ENCODE data around the gene RNASEH2C. TPM values are rescaled to one million over a fixed set of nuclear protein-coding genes. Genes with fewer than 3 reads are reported as not detected.
"Not testable (repeated sequence)": the region's sequence is repeated elsewhere in the genome, so short reads cannot be mapped to it uniquely, and the experiment has no call there.

RNASEH2C gene
- total and polyA plus RNA-seq, 2 donors: 11.9 to 102 TPM

DNA sequence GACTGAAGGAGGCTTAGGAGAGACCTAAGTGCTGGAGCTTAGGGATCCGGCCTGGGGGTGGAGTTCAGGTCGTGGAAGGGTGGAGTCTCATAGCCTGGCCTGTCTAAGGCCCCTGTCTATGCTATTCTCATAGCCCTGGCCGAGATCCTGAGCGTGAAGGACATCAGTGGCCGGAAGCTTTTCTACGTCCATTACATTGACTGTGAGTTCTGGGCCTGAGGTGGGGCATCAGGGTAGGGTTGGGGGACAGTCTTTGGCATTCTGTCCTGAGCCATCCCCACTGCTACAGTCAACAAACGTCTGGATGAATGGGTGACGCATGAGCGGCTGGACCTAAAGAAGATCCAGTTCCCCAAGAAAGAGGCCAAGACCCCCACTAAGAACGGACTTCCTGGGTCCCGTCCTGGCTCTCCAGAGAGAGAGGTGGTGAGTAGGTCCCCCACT lies 7.9 kb downstream of the RNASEH2C start:
- 30% methylated on average over 11 of the region's 11 CpGs for WGBS

DNA sequence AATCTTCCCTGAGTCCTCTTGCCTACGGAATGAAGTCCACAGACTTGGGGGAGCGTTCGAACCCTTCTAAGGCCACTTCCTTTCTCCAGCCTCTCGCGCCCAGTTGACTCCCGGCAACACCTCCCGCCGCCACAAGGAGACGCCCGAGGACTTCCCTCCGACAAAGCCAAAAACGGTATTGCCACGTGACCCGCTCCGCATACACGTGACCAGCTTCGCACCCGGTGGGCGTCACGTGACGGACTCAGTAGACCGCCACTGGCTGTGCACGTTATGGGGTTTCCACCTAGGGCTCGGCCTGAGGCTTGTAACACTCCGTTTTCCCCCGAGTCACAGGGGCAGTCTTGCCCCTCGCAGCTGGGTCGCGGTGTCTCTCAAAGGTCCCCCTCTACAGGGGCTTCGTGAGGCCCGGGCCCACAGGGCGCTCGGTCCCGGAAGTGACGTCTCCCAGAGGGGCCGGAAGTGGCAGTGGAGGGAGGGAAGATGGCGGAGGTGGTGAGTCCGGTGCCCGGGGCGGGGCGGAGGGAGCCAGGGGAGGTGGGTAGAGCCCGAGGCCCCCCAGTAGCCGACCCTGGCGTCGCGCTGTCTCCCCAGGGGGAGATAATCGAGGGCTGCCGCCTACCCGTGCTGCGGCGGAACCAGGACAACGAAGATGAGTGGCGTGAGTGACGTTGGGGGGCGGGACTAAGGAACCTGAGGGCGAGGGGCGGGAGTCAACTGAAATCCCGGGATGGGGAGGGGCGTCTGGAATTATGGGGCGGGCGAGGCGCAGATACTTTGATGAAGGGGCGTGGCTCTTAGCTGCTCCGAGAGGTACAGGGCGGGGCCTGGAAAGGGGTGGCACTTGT lies 8.6 kb downstream of the RNASEH2C start, which contains the start of gene KAT5:
Gene KAT5, plus strand, starts transcription at position 468 of the 848 bp plus-strand sequence. Its CDS starts 16 bp downstream, at position 484.
- Histone ChIP-seq H3K27ac (ENCODE audit: low read depth) (peak within 1 kb of the TSS; percentile 98), H3K4me3 (ENCODE audit: low read depth, low read length) (peak within 1 kb of the TSS; percentile 55), H3K4me1 (ENCODE audit: insufficient read depth) (peaks cover 2% of the 10 kb centered on the region), H3K36me3 (ENCODE audit: insufficient read depth) (peaks cover 2% of the 10 kb centered on the region)
- under 1% methylated on average over 65 of the region's 65 CpGs for WGBS
- DNase-seq (ENCODE audit: extremely low spot score): peak; percentile 96

More for the DNA sequence above, 7.9 kb downstream of the RNASEH2C start:
- DNase-seq (ENCODE audit: extremely low spot score): no peak
- H3K27ac ChIP-seq (ENCODE audit: low read depth): peak overlapping the region; percentile 98
- H3K4me3 ChIP-seq (ENCODE audit: low read depth, low read length): peak overlapping the region; percentile 55
- peaks cover 2% of the 10 kb centered on the region for H3K4me1 ChIP-seq (ENCODE audit: insufficient read depth)
- H3K36me3 ChIP-seq (ENCODE audit: insufficient read depth): peaks cover 6% of the 10 kb centered on the region

DNA sequence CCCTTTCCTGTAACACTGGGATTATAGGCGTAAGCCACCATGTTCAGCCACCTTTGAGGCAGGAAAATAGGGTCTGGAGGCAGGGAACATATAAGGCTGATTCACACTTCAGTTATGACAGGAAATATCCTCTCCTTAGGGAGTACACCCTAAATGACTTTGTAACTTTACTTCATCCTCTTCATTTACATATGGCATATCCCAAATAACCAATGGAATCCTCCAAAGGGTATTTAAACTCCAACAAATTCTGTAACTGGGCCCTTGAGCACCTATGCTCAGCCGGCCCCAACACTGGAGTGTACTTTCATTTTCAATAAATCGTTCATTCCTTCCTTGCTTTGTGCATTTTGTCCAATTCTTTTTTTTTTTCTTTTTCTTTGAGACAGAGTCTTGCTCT lies 10.2 kb downstream of the RNASEH2C start:
- no peak for DNase-seq (ENCODE audit: extremely low spot score)
- H3K4me1 ChIP-seq (ENCODE audit: insufficient read depth): peaks cover 2% of the 10 kb centered on the region
- H3K4me3 ChIP-seq (ENCODE audit: low read depth, low read length): no peak overlapping the region
- H3K36me3 ChIP-seq (ENCODE audit: insufficient read depth): no peaks in the 10 kb centered on the region
- no peak overlapping the region for H3K27ac ChIP-seq (ENCODE audit: low read depth)
- 85% methylated on average over 3 of the region's 3 CpGs for WGBS

DNA sequence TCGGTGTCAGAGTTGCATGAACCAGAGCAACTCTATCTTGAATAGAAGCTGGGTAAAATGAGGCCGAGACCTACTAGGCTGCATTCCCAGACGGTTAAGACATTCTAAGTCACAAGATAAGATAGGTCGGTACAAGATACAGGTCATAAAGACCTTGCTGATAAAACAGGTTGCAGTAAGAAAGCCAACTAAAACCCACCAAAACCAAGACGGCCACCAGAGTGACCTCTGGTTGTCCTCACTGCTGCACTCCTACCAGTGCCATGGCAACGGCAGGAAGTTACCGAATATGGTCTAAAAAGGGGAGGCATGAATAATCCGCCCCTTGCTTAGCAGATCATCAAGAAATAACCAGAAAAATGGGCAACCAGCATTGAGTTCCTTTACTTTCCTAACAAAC lies 10.9 kb downstream of the RNASEH2C start:
- H3K4me3 ChIP-seq (ENCODE audit: low read depth, low read length): no peak overlapping the region
- no peak for DNase-seq (ENCODE audit: extremely low spot score)
- H3K4me1 ChIP-seq (ENCODE audit: insufficient read depth): peaks cover 2% of the 10 kb centered on the region
- H3K27ac ChIP-seq (ENCODE audit: low read depth): no peak overlapping the region
- 44% methylated on average over 8 of the region's 8 CpGs for WGBS
- no peaks in the 10 kb centered on the region for H3K36me3 ChIP-seq (ENCODE audit: insufficient read depth)

DNA sequence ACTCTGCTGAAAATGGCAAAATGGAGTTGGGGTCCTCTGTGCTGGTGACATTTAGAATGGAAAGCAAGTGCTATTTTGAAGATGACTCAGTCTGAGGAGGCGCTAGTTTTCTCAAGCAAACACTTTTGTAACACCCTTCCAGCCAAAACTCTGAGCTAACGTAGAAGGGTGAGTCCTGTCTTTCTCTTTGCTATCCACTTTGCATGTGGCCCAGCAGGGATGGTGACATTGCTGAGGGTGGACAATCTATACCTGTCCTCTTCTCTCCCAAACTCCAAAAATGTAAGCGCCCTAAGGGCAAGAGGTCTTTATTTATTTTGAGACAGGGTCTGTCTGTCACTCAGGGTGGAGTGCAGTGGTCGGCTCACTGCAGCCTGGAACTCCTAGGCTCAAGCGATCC lies 12.1 kb downstream of the RNASEH2C start:
- H3K4me1 ChIP-seq (ENCODE audit: insufficient read depth): peaks cover 2% of the 10 kb centered on the region
- 87% methylated on average over 5 of the region's 5 CpGs for WGBS
- H3K4me3 ChIP-seq (ENCODE audit: low read depth, low read length): no peak overlapping the region
- H3K36me3 ChIP-seq (ENCODE audit: insufficient read depth): no peaks in the 10 kb centered on the region
- H3K27ac ChIP-seq (ENCODE audit: low read depth): no peak overlapping the region
- DNase-seq (ENCODE audit: extremely low spot score): no peak

DNA sequence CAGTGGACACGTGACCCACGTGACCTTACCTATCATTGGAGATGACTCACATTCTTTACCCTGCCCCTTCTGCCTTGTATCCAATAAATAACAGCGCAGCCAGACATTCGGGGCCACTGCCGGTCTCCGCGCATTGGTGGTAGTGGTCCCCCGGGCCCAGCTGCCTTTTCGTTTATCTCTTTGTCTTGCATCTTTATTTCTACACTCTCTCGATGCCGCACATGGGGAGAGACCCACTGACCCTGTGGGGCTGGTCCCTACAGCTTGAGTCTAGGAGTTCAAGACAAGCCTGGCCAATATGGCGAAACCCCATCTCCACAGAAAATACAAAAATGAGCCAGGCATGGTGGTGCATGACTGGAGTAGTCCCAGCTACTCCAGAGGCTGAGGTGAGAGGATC lies 13.6 kb downstream of the RNASEH2C start:
- WGBS: 95% methylated on average over 10 of the region's 12 CpGs
- not testable (repeated sequence) for H3K4me3 ChIP-seq (ENCODE audit: low read depth, low read length); H3K27ac ChIP-seq (ENCODE audit: low read depth); H3K36me3 ChIP-seq (ENCODE audit: insufficient read depth); H3K4me1 ChIP-seq (ENCODE audit: insufficient read depth); DNase-seq (ENCODE audit: extremely low spot score)

DNA sequence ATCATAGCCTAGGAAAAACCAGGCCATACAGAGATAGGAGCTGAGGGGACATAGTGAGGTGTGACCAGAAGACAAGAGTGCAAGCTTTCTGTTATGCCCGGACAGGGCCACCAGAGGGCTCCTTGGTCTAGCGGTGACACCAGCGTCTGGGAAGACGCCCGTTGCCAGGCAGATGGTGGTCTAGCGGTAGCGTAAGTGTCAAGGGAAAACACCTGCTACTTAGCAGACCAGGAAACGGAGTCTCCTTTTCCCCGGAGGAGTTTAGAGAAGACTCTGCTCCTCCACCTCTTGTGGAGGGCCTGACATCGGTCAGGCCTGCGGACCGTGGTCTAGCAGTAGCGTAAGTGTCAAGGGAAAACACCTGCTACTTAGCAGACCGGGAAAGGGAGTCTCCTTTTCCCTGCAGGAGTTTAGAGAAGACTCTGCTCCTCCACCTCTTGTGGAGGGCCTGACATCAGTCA lies 14.3 kb downstream of the RNASEH2C start:
- not testable (repeated sequence) for H3K4me3 ChIP-seq (ENCODE audit: low read depth, low read length); H3K4me1 ChIP-seq (ENCODE audit: insufficient read depth); H3K27ac ChIP-seq (ENCODE audit: low read depth); H3K36me3 ChIP-seq (ENCODE audit: insufficient read depth); DNase-seq (ENCODE audit: extremely low spot score)
- 23% methylated on average over 14 of the region's 14 CpGs for WGBS

DNA sequence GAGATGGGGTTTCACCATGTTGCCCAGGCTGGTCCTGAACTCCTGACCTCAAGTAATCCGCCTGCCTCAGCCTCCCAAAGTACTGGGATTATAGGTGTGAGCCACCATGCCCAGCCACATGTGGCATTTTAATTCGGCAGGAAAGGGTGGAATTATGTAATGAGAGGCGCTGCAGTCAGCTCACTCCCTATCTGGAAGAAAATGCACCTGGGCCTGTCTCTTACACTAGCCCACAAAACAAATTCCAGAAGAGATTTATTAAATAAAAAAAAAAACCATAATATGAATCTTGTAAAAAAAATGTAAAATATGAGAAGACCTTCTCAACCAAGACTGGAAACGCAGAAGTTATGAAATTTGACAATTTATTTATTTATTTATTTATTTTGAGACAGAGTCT lies 16.8 kb downstream of the RNASEH2C start:
- 51% methylated on average over 4 of the region's 4 CpGs for WGBS
- no peaks in the 10 kb centered on the region for H3K36me3 ChIP-seq (ENCODE audit: insufficient read depth)
- H3K4me3 ChIP-seq (ENCODE audit: low read depth, low read length): no peak overlapping the region
- no peak overlapping the region for H3K27ac ChIP-seq (ENCODE audit: low read depth)
- no peaks in the 10 kb centered on the region for H3K4me1 ChIP-seq (ENCODE audit: insufficient read depth)
- DNase-seq (ENCODE audit: extremely low spot score): no peak

DNA sequence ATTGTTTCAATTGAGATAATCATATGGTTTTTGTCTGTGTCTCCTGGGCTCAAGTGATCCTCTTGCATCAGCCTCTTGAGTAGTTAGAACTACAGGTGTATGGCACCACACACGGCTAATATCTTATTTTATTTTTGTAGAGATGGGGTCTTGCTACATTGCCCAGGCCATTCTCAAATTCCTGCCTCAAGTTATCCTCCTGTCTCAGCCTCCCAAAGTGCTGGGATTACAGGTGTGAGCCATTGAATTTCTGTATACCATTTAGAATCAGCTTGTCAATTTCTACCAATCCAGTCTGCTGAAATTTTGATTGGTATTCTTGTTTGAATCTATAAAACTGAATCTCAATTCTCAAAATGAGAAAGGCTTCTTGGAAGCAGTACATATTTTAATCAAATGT lies 18.9 kb downstream of the RNASEH2C start:
- Histone ChIP-seq H3K4me3 (ENCODE audit: low read depth, low read length) (no peak overlapping the region), H3K36me3 (ENCODE audit: insufficient read depth) (no peaks in the 10 kb centered on the region), H3K4me1 (ENCODE audit: insufficient read depth) (no peaks in the 10 kb centered on the region), H3K27ac (ENCODE audit: low read depth) (no peak overlapping the region)
- DNase-seq (ENCODE audit: extremely low spot score): no peak
- 84% methylated on average over 1 of the region's 1 CpG for WGBS

DNA sequence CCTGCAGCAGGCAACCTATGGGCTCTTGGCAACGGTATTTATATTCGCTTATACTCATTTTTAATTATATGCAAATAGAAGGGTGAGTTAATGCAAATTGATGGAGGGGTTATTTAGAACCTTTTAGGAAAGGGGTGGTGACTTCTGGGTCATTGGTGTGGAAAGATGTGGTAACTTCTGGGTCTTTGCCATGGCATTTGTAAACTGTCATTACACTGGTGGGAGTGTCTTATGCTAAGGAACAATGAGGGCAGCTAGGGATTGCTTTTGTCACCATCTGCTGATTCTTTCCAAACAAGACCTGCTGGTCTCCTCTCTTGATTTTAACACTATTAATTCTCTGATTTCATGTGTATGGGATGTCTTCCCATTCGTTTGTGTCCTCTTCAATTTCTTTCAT lies 20.2 kb downstream of the RNASEH2C start:
- no peak overlapping the region for H3K4me3 ChIP-seq (ENCODE audit: low read depth, low read length)
- H3K4me1 ChIP-seq (ENCODE audit: insufficient read depth): no peaks in the 10 kb centered on the region
- DNase-seq (ENCODE audit: extremely low spot score): no peak
- no peaks in the 10 kb centered on the region for H3K36me3 ChIP-seq (ENCODE audit: insufficient read depth)
- H3K27ac ChIP-seq (ENCODE audit: low read depth): no peak overlapping the region
- WGBS: 80% methylated on average over 3 of the region's 3 CpGs

DNA sequence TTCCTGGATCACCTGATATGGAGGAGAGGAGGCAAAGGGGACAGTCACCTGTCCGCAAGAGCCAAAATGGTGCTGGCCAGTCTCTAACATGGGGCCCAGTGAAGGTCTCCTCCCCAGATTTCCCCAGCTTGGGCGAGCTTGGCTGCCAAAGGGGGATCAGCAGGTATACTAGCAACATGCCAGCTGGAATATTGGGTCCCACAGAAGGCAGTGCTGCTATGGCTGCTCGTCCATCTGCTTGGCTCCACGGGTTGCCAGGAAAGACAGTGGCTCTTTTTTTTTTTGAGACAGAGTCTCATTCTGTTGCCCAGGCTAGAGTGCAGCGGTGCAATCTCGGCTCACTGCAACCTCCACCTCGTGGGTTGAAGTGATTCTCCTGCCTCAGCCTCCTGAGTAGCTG lies 21.3 kb downstream of the RNASEH2C start:
- WGBS: 81% methylated on average over 7 of the region's 7 CpGs
- DNase-seq (ENCODE audit: extremely low spot score): no peak
- Histone ChIP-seq H3K36me3 (ENCODE audit: insufficient read depth) (no peaks in the 10 kb centered on the region), H3K4me1 (ENCODE audit: insufficient read depth) (no peaks in the 10 kb centered on the region), H3K4me3 (ENCODE audit: low read depth, low read length) (no peak overlapping the region), H3K27ac (ENCODE audit: low read depth) (no peak overlapping the region)

DNA sequence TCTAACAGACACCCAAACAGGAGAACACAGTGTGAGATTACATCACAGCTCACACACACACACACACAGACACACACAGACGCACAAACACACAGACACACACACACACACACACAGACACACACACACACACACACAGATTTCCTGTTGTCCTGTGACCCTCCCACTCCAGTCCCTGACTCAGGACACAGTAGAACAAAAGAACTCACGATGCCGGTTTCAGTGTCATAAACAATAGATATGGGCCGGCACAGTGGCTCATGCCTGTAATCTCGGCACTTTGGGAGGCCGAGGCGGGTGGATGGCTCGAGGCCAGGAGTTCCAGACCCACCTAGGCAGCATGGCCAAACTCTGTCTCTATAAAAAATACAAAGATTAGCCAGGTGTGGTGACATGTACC lies 22.4 kb downstream of the RNASEH2C start:
- 36% methylated on average over 8 of the region's 8 CpGs for WGBS
- Histone ChIP-seq H3K4me3 (ENCODE audit: low read depth, low read length) (no peak overlapping the region), H3K27ac (ENCODE audit: low read depth) (no peak overlapping the region), H3K36me3 (ENCODE audit: insufficient read depth) (no peaks in the 10 kb centered on the region), H3K4me1 (ENCODE audit: insufficient read depth) (no peaks in the 10 kb centered on the region)
- DNase-seq (ENCODE audit: extremely low spot score): no peak

DNA sequence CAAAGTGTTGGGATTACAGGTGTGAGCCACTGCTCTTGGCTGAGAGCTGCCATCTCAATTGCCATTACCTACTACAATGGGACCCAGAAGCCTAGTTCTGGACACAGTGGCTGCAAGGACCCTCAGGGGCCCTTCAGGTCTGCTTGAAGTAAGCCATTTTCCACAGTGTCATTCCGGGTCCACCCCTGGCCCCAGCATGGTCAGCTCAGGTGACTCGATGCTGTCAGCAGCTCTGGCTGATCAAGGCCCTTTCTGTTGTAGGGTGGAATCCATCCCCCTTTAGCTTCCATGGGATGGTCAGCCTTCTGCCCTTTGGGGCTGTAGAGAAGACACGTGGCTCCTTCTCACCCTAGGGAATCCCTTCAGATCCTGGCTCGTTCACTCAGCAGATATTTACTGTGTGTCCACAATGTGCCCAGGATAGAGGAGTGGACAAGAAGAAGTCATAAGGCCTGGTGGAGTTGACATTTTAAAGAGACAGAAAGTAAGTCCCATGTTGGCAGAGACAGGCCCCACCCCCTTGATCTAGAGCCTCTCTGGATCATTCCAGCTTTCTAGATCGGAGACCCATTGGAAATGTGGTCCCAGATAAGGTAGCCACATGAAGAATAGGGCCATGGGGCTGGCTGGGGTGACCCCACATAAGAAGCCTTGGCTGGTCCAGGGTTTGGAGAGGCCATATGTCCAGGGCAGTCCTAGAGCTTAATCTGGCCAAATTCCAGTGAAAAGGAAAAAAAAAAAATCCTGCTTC lies 23.6 kb downstream of the RNASEH2C start:
- Histone ChIP-seq H3K27ac (ENCODE audit: low read depth) (no peak overlapping the region), H3K4me3 (ENCODE audit: low read depth, low read length) (no peak overlapping the region), H3K36me3 (ENCODE audit: insufficient read depth) (no peaks in the 10 kb centered on the region), H3K4me1 (ENCODE audit: insufficient read depth) (no peaks in the 10 kb centered on the region)
- DNase-seq (ENCODE audit: extremely low spot score): no peak
- WGBS: 83% methylated on average over 5 of the region's 5 CpGs

All from urinary bladder (tissue), 4 donors.